OCI-LY7 (cell line): Measurements from ENCODE around the gene ZNF775. TPM values are rescaled to one million over a fixed set of nuclear protein-coding genes. Genes with fewer than 3 reads are reported as not detected.

ENCODE experiments used
- BruUV-seq: library from RNA; stranded (reverse); fragments of 400-500 nt; replicated peaks from 2 replicates; lab custom pipeline; 2021; lab: Mats Ljungman, UMichigan
- CTCF ChIA-PET: fragments of 300-600 bp; sonication (Branson Sonifier 250); formaldehyde crosslinking; loops from one replicate; lab custom pipeline; 2022; ENCODE audit warnings: antibody characterized with exemption; ENCODE audit not compliant: unreplicated experiment; lab: Charles Lee
- POLR2A ChIA-PET: fragments of 300-600 bp; sonication (Branson Sonifier 250); formaldehyde crosslinking; loops from one replicate; lab custom pipeline; 2022; ENCODE audit warnings: antibody characterized with exemption; lab: Charles Lee
- DNase-seq: peaks from one replicate; pipeline ENCODE4 v3.0.0-alpha.2; 2015; ENCODE audit warnings: low spot score
- H2AFZ ChIP-seq: fragments of 200-600 bp; sonication (generic), shearing (Covaris generic); 2 replicates; pipeline ENCODE4 v1.6.1; 2014; ENCODE audit warnings: mild to moderate bottlenecking, antibody characterized with exemption, low read length, moderate library complexity
- H3K27ac ChIP-seq: fragments of 200-600 bp; sonication (generic); 2 replicates; pipeline ENCODE4 v1.5.1; 2014; ENCODE audit warnings: mixed run types, low read depth, mild to moderate bottlenecking, moderate library complexity, low read length, inconsistent platforms; ENCODE audit not compliant: poor library complexity, severe bottlenecking
- H3K36me3 ChIP-seq: fragments of 200-600 bp; sonication (generic); 2 replicates; pipeline ENCODE4 v1.6.1; 2014; ENCODE audit warnings: mild to moderate bottlenecking, antibody characterized with exemption, low read length, moderate library complexity, mixed read lengths; ENCODE audit not compliant: insufficient read depth
- H3K4me1 ChIP-seq: fragments of 200-600 bp; sonication (generic); 2 replicates; pipeline ENCODE4 v1.5.1; 2014; ENCODE audit warnings: mild to moderate bottlenecking, low read length; ENCODE audit not compliant: insufficient read depth, poor library complexity, severe bottlenecking
- H3K4me2 ChIP-seq: fragments of 200-600 bp; sonication (generic); 2 replicates; pipeline ENCODE4 v1.6.1; 2014; ENCODE audit warnings: mild to moderate bottlenecking, low read length
- H3K4me3 ChIP-seq: fragments of 200-600 bp; sonication (generic); 2 replicates; pipeline ENCODE4 v1.5.1; 2014; ENCODE audit warnings: mild to moderate bottlenecking, low read depth, low read length; ENCODE audit not compliant: poor library complexity, severe bottlenecking
- H3K79me2 ChIP-seq: fragments of 200-600 bp; sonication (generic); 2 replicates; pipeline ENCODE4 v1.6.1; 2016; ENCODE audit warnings: low read depth, mild to moderate bottlenecking, low read length, moderate library complexity, mixed read lengths; ENCODE audit not compliant: insufficient read depth
- H3K9me2 ChIP-seq: fragments of 200-600 bp; sonication (generic); 2 replicates; pipeline ENCODE4 v1.6.1; 2016; ENCODE audit warnings: mild to moderate bottlenecking, low read length, mixed read lengths; ENCODE audit not compliant: insufficient read depth
- H3K9me3 ChIP-seq: fragments of 200-600 bp; sonication (generic); 2 replicates; pipeline ENCODE4 v1.6.1; 2014; ENCODE audit warnings: mild to moderate bottlenecking, mixed run types, low read length, mixed read lengths
- H4K20me1 ChIP-seq: fragments of 200-600 bp; sonication (generic); 2 replicates; pipeline ENCODE4 v1.6.1; 2014; ENCODE audit warnings: mild to moderate bottlenecking, antibody characterized with exemption, low read length, moderate library complexity, mixed read lengths; ENCODE audit not compliant: insufficient read depth
- CTCF ChIP-seq: fragments of 200-600 bp; sonication (generic); conservative IDR thresholded peaks from 2 replicates; pipeline ENCODE4 v1.5.1; 2014; ENCODE audit warnings: mild to moderate bottlenecking, antibody characterized with exemption, low read length, moderate library complexity, mixed read lengths
- EZH2phosphoT487 ChIP-seq: fragments of 200-600 bp; sonication (generic); IDR thresholded peaks from 2 replicates; pipeline ENCODE4 v1.6.1; 2018; ENCODE audit warnings: low read depth, borderline replicate concordance, mild to moderate bottlenecking, mixed run types, antibody characterized with exemption, low read length, moderate library complexity, mixed read lengths
- intact Hi-C: fragments of 100-400 bp; cut with micrococcal nuclease; formaldehyde crosslinking; loops from one replicate; pipeline ENCODE4 v1.10.0; 2022; ENCODE audit not compliant: unreplicated experiment
- total RNA-seq, 2 experiments: library from RNA; depleted of rRNA in 1 of 2; stranded (reverse); fragments of >200 nt in 1 of 2; shearing (Covaris generic) in 1 of 2; gene quantifications; 2 replicates each; pipeline ENCODE4 v1.2.3, GENCODE V29; 2014 to 2022

Gene ZNF775
- total RNA-seq, 2 experiments from 2014 or later = 4.7 to 6.5 TPM

- H2AFZ ChIP-seq = no peak overlapping the region
- no peak overlapping the region for H3K4me3 ChIP-seq
- H3K9me2 ChIP-seq = no peaks in the 10 kb centered on the region
- POLR2A ChIA-PET = no interaction called here
- no peaks in the 10 kb centered on the region for H4K20me1 ChIP-seq
- H3K9me3 ChIP-seq = no peaks in the 10 kb centered on the region
- no TSS peak for BruUV-seq
- no peaks in the 10 kb centered on the region for H3K36me3 ChIP-seq
- H3K79me2 ChIP-seq = no peaks in the 10 kb centered on the region
- no peak overlapping the region for H3K27ac ChIP-seq
- H3K4me2 ChIP-seq = no peak overlapping the region
- CTCF ChIA-PET = no interaction called here
- intact Hi-C loops = no loop called here
- no peak for TF ChIP-seq EZH2phosphoT487
- no peak for TF ChIP-seq CTCF
- H3K4me1 ChIP-seq = peaks cover 15% of the 10 kb centered on the region
- no peak for DNase-seq
These were observed 60.8 kb downstream of the ZNF775 start for GRCh38 chr7:150439967-150440366.

GRCh38 chr7:150441524-150441923 is 62.4 kb downstream of the ZNF775 start:
- DNase-seq = no peak
- no peak overlapping the region for H3K4me3 ChIP-seq
- H3K9me2 ChIP-seq = no peaks in the 10 kb centered on the region
- H3K4me2 ChIP-seq = no peak overlapping the region
- H3K79me2 ChIP-seq = no peaks in the 10 kb centered on the region
- H4K20me1 ChIP-seq = no peaks in the 10 kb centered on the region
- no peaks in the 10 kb centered on the region for H3K4me1 ChIP-seq
- no peaks in the 10 kb centered on the region for H3K36me3 ChIP-seq
- TF ChIP-seq CTCF = no peak
- TF ChIP-seq EZH2phosphoT487 = no peak
- BruUV-seq = no TSS peak
- ChIA-PET CTCF (no interaction called here), POLR2A (no interaction called here)
- H3K9me3 ChIP-seq = no peaks in the 10 kb centered on the region
- H3K27ac ChIP-seq = no peak overlapping the region
- H2AFZ ChIP-seq = no peak overlapping the region
- intact Hi-C loops = no loop called here

- ChIA-PET CTCF (no interaction called here), POLR2A (no interaction called here)
- BruUV-seq = no TSS peak
- DNase-seq = no peak
- Histone ChIP-seq H4K20me1 (no peaks in the 10 kb centered on the region), H3K9me2 (no peaks in the 10 kb centered on the region), H3K9me3 (no peaks in the 10 kb centered on the region), H2AFZ (no peak overlapping the region), H3K79me2 (no peaks in the 10 kb centered on the region), H3K4me3 (no peak overlapping the region), H3K36me3 (no peaks in the 10 kb centered on the region), H3K4me2 (no peak overlapping the region), H3K27ac (no peak overlapping the region), H3K4me1 (no peaks in the 10 kb centered on the region)
- no peak for TF ChIP-seq CTCF
- TF ChIP-seq EZH2phosphoT487 = no peak
- intact Hi-C loops = no loop called here
These were observed 63.7 kb downstream of the ZNF775 start for GRCh38 chr7:150442811-150443210.
